HS-5 (cell line): Measurements from ENCODE around the gene SEMA3C.

ENCODE experiments used
- DNase-seq: peaks from one replicate; pipeline ENCODE4 v3.0.0-alpha.2; 2012; ENCODE audit warnings: low read depth

SEMA3C gene

DNA sequence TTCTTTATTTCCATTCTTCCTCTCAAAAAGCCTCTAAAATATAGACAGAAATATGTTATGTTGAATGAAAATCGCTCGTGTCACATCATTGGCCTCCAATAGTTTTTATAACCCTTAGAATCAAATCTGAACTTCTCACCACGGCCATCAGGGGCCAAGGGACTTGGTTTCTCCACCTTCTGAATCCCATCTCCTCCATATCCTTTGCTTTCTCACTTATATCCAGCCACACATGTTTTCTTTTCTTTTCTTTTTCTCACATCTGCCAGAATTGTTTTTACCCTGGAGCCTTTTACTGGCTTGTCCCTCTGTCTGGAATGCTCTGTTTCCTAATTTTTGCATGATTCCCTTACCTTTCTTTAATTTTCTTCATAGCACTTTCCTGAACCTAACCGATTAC lies 184.8 kb downstream of the SEMA3C start:
- no peak for DNase-seq

- no peak for DNase-seq
Measured at GRCh38 chr7:80733333-80733915, 185.4 kb downstream of the SEMA3C start.

- no peak for DNase-seq
Measured at GRCh38 chr7:80732630-80733029, 186.2 kb downstream of the SEMA3C start.

DNA sequence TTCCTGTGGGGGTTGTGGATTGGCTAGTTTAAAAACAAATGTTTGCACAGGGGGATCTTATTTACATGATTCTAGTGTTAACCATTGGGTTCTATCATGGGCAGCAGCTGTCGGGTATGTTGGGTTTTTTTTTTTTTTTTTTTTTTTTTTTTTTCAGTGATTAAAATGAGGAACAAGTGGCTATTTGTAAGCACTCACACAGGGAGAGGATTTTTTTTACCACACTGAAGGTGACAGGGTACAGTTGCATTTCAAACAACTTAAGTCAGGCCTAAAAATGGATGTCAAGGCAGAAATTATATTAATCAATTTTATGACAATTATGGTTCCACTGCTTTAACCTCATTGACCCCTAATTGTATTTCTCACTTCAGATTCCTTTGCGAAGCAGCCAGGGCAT lies 187.6 kb downstream of the SEMA3C start:
- DNase-seq, result no peak

GRCh38 chr7:80729591-80730320 lies 189.1 kb downstream of the SEMA3C start:
- no peak for DNase-seq

DNA sequence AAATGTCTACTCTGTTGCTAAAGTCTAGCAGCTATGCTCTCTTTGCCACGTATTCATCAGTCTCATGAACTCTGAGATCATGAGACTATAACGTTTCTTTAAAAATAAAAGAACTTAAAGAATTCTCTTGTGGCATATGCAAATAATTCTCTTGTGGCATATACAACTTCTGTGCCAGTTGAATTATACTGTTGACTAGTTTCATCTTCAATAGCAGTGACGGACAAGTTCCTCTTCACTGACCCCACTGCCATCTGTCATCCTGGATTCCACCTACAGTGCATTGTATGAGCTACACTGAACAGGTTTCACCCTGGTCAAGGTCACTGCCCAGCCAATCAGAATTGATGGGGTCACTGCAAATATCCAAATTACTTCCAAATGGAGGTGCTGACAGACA lies 192.2 kb downstream of the SEMA3C start:
- no peak for DNase-seq

DNA sequence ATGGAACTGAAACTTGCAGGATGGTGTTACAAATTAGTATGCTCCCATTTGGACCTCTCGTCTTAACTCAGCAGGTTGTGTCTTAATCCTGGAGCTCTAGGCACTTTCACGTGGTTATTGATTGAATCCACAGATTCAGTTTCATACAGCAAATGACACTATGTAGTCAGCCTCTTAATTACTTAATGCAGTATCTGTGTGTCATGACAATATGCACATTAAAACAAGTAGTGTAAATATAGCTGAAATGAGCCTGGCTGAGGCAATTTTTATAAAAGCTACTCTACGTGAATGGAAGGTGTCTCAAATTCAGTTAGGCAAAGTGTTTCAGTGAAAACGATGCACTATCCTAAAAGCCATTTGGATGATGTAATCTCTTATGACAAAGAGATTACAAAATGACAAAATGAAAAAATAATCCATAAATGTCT lies 193.7 kb downstream of the SEMA3C start:
- no peak for DNase-seq

DNA sequence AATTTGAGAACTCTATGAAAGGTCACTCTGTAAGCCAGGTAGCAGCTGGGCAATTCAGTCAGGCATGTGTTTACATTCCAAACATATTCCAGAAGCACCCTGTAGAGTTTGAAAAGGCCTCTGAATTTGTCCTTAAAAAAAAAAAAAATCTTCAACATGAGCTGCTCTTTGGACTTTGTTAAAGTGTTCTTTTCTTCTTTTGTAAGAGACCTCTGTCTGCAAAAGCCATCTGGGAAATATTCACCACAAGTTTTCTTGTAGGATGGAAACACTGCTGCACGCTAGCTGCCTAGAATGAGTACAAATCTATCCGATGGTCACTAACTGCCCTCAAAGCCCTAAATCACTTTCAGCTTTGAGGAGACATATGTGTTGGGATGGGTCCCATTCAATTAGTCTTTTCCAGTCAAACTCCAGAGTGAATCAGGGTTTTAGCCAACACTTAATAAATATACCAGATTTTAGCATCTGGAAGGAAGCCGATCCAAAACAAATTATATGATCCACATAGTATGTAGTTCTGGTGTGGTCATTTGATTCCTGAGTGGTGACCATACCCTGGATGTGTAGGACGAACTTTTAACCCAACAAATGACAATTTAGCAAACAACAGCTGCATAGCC lies 194.5 kb downstream of the SEMA3C start:
- no peak for DNase-seq

- DNase-seq, result peak; percentile 96
Measured at GRCh38 chr7:80722616-80723195, 196.1 kb downstream of the SEMA3C start.

GRCh38 chr7:80721883-80722615 lies 196.8 kb downstream of the SEMA3C start:
- DNase-seq, result peak; percentile 48

- no peak for DNase-seq
Measured at GRCh38 chr7:80720146-80720545, 198.7 kb downstream of the SEMA3C start.

DNA sequence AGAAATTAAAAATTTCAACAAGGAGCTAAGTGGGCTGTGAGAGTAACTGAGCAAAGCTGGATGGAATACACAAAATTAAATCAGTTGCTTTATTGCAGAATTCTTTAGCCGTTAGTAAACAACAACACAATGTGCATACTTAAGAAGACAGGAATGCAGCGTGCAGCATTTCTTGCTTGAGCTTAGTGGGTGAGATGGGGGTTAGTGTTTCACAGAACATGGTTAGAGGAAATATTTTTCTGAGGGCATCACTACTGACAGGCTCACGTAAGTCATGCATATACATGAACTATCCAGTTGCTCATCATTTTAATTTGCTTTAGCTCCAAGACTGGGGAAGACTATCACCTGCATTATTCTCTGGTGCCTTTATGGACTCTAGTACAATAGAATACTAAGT lies 199.6 kb downstream of the SEMA3C start:
- peak; percentile 36 for DNase-seq

DNA sequence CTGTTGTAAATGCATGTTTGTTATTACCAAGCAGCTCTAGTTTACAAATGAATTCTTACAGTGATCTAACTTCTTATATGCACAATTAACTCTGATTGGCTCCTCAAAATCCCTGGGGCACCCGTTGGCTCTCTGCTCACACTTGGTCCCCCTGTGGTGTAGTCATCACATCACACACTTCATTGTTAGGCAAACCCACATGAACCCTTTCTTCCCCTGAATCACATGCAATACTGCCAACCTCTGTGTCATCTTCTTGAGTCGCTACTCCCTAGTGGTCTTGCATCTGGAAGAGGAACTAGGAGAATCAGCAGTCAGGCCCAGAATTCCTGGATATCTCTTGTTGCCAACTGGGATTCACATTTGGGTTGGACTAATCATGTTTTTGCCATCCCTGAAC lies 207.3 kb downstream of the SEMA3C start:
- no peak for DNase-seq

DNA sequence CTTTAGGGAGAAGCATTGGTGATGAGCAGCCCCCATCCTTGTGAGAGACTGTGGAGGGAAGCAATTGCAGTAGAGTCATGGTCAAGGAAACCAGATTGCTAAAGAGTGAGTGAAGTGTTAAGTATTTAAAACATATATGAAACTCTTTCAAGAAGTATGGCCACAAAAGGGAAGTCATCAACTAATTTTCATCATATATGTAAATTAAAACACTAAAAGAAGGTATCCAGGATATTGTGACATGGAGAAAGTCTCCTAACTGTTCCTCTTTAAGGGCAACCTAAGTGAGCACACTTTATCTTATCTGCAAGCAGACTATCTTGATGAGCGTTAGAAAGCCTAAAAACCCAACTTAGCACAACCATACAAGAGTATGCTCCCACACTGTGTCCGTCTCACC lies 210.7 kb downstream of the SEMA3C start:
- no peak for DNase-seq

- no peak for DNase-seq
Measured at GRCh38 chr7:80707318-80707717, 211.5 kb downstream of the SEMA3C start.

- DNase-seq, result no peak
Measured at GRCh38 chr7:80705130-80705781, 213.6 kb downstream of the SEMA3C start.

GRCh38 chr7:80703272-80703671 lies 215.6 kb downstream of the SEMA3C start:
- DNase-seq, result no peak

GRCh38 chr7:80699721-80700256 lies 219.1 kb downstream of the SEMA3C start:
- DNase-seq, result no peak

DNA sequence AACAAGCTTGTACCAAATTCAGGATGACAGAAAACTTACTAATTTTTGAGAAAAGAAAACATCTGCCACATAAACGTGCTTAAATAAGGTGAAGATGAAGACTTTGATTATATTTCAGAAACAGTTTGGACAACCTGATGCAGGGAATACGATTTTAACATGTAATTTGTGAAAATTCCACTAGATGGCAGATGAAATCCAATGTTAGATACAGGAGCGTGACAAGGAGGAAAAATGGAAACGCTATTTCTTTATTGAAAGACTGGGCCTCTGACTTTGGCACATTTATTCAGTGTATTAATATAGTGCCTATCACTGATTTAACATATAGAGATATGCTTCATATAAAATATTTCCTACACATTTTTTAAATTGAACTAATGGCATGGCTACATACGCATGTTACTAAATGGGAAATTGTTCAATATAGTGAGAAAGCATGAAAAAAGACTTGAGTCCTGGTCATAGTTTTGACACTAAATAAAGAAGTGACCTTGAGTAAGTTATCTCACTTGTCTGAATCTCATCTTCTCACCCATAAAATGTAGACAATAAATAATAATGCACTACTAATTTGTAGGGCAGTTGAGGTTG lies 219.7 kb downstream of the SEMA3C start:
- DNase-seq, result no peak
